ENCODE measurements around the gene PRXL2B.

PRXL2B gene

GRCh38 chr1:2592672-2593071, 6.1 kb downstream of the PRXL2B start:
- TF ChIP-seq CTCF (IDR thresholded peaks at IDR 0.05; ENCODE audit: low read depth, low read length) (no peak), POLR2A (IDR thresholded peaks at IDR 0.05; ENCODE audit: extremely low read depth, insufficient read length) (no peak), MAX (IDR thresholded peaks at IDR 0.05; ENCODE audit: low read depth, low read length) (no peak), MYC (IDR thresholded peaks at IDR 0.05; ENCODE audit: low read depth, low read length) (no peak)
- no peak for DNase-seq (ENCODE audit: low read depth)
- no peak overlapping the region for H3K4me3 ChIP-seq (ENCODE audit: low read depth, low read length)

- DNase-seq (ENCODE audit: low read depth), result no peak
- no peak overlapping the region for H3K4me3 ChIP-seq (ENCODE audit: low read depth, low read length)
- TF ChIP-seq MYC (IDR thresholded peaks at IDR 0.05; ENCODE audit: low read depth, low read length), result no peak
- TF ChIP-seq POLR2A (IDR thresholded peaks at IDR 0.05; ENCODE audit: extremely low read depth, insufficient read length), result no peak
- TF ChIP-seq MAX (IDR thresholded peaks at IDR 0.05; ENCODE audit: low read depth, low read length), result no peak
- no peak for TF ChIP-seq CTCF (IDR thresholded peaks at IDR 0.05; ENCODE audit: low read depth, low read length)
Measured at GRCh38 chr1:2593251-2593878, 6.8 kb downstream of the PRXL2B start.

- no peak for DNase-seq (ENCODE audit: low read depth)
- TF ChIP-seq CTCF (IDR thresholded peaks at IDR 0.05; ENCODE audit: low read depth, low read length) (no peak), MAX (IDR thresholded peaks at IDR 0.05; ENCODE audit: low read depth, low read length) (no peak), MYC (IDR thresholded peaks at IDR 0.05; ENCODE audit: low read depth, low read length) (no peak), POLR2A (IDR thresholded peaks at IDR 0.05; ENCODE audit: extremely low read depth, insufficient read length) (no peak)
- no peak overlapping the region for H3K4me3 ChIP-seq (ENCODE audit: low read depth, low read length)
Measured at GRCh38 chr1:2594001-2594640, 7.5 kb downstream of the PRXL2B start.

GRCh38 chr1:2594641-2595131, 8.1 kb downstream of the PRXL2B start:
- no peak overlapping the region for H3K4me3 ChIP-seq (ENCODE audit: low read depth, low read length)
- TF ChIP-seq MAX (IDR thresholded peaks at IDR 0.05; ENCODE audit: low read depth, low read length), result no peak
- DNase-seq (ENCODE audit: low read depth), result no peak

GRCh38 chr1:2595261-2595811, 8.8 kb downstream of the PRXL2B start:
- DNase-seq (ENCODE audit: low read depth), result no peak
- TF ChIP-seq CTCF (IDR thresholded peaks at IDR 0.05; ENCODE audit: low read depth, low read length) (no peak), MYC (IDR thresholded peaks at IDR 0.05; ENCODE audit: low read depth, low read length) (no peak), POLR2A (IDR thresholded peaks at IDR 0.05; ENCODE audit: extremely low read depth, insufficient read length) (no peak), MAX (IDR thresholded peaks at IDR 0.05; ENCODE audit: low read depth, low read length) (no peak)
- H3K4me3 ChIP-seq (ENCODE audit: low read depth, low read length), result no peak overlapping the region
